Suppressor macrophage treated with lipopolysaccharide for 4 hours (primary cell): ENCODE results near the gene RPS2.

Experiments
- DNase-seq: peaks from one replicate; pipeline ENCODE4 v3.0.0-alpha.2; 2020

The RPS2 gene

DNA sequence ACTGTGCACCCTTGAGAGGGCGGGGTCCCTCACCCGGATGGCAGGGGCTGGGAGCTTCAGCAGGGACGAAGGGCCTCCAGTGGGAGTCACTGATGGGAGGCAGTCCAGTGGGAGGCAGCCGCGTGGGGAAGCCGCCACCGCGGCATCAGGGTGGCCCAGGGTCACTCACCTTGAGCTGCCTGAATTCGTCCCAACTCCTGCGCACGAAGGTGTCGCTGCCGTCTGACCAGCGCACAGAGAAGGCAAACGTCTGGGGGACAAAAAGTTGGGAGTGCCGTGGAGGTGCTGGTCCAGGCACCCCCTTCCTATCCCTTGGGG is 16.1 kb upstream of the RPS2 start:
- no peak for DNase-seq

GRCh38 chr16:1980030-1980769 is 15.6 kb upstream of the RPS2 start:
- no peak for DNase-seq

- DNase-seq, result no peak
These were observed 14.8 kb upstream of the RPS2 start for GRCh38 chr16:1979271-1980029.

- no peak for DNase-seq
These were observed 14.0 kb upstream of the RPS2 start for GRCh38 chr16:1978476-1979120.

DNA sequence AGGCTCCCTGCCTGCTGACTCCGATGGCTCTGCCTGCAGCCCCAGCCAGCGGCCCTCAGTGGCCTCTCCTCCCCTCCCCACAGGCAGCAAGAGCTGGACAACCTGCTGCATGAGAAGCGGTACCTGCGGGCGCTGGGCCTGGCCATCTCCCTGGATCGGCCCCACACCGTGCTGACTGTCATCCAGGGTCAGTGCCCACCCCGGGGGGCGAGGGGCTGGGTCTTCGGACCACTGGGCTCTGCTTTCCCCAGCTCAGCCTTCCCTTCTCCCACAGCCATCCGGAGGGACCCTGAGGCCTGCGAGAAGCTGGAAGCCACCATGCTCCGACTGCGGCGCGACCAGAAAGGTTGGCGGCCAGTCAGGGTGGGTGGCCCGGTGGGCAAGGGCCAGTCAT is 13.2 kb upstream of the RPS2 start:
- no peak for DNase-seq

DNA sequence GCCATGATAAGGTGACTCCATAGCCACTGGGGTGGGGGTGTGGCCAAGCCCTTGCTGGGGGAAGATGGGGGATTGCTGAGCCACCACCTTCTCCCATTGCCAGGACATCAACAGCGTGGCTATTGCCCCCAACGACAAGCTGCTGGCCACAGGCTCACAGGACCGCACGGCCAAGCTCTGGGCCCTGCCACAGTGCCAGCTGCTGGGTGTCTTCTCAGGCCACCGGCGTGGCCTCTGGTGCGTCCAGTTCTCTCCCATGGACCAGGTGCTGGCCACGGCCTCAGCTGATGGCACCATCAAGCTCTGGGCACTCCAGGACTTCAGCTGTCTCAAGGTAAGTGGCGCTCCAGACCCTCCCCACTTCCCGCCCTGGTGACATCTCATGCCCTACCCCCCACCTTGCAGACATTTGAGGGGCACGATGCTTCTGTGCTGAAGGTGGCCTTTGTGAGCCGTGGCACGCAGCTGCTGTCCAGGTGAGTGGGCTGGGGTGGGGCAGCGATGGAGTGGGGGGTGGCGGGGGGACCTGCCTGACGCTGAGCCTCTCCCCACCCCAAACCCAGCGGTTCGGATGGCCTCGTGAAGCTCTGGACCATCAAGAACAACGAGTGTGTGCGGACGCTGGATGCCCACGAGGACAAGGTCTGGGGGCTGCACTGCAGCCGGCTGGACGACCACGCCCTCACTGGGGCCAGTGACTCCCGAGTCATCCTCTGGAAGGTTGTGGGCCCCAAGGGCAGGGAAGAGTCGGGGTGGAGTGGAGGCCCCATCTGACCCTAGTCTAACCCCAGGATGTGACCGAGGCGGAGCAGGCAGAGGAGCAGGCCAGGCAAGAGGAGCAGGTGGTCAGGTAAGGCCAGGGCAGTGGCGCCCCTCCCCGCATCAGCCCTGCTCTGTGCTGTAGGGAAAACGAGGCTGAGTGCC is 12.6 kb upstream of the RPS2 start:
- DNase-seq, result no peak

DNA sequence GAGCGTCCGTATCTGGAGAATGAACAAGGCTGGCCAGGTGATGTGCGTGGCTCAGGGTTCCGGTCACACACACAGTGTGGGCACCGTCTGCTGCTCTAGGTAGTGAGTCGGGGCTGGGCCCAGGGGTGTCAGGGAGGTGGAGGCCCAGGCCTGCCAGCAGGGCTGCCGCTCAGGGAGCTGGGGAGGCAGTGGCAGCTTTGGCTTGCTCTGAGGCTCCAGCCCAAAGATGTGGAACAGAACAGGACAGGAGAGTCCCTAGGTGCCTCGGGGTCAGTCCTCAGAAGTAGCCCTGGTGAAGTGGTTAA is 11.5 kb upstream of the RPS2 start:
- no peak for DNase-seq

- no peak for DNase-seq
These were observed 11.0 kb upstream of the RPS2 start for GRCh38 chr16:1975432-1976215.

DNA sequence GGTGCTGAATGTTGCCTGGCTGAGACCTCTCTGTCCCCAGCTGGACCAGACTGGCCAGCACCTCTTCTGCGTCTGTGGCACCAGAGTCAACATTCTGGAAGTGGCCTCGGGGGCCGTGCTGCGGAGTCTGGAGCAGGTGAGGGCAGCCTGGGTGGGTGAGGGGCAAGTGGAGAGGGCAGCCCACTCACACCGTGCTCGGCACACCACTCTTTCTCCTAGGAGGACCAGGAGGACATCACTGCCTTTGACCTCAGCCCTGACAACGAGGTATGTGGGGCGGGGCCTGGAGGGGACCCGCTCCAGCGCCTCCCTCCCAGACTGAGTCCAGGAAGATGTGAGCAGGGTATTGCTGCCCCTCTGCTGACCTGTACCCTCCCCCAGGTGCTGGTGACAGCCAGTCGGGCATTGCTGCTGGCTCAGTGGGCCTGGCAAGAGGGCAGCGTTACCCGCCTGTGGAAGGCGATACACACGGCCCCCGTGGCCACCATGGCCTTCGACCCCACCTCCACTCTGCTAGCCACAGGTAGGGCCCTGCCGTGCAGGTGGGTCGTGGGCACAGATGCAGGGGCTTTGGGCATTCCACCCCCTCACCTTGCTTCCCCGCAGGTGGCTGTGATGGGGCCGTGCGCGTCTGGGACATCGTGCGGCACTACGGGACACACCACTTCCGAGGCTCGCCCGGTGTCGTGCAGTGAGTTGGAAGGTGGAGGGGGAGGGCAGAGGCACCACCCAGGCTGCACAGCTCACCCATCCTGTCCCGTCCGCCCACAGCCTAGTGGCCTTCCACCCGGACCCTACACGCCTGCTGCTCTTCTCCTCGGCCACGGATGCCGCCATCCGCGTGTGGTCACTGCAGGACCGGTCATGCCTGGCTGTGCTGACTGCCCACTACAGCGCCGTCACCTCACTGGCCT is 9.8 kb upstream of the RPS2 start:
- DNase-seq, result no peak

GRCh38 chr16:1973461-1974156 is 9.0 kb upstream of the RPS2 start:
- DNase-seq, result no peak

GRCh38 chr16:1972490-1972877 is 7.9 kb upstream of the RPS2 start:
- peak; percentile 27 for DNase-seq

DNA sequence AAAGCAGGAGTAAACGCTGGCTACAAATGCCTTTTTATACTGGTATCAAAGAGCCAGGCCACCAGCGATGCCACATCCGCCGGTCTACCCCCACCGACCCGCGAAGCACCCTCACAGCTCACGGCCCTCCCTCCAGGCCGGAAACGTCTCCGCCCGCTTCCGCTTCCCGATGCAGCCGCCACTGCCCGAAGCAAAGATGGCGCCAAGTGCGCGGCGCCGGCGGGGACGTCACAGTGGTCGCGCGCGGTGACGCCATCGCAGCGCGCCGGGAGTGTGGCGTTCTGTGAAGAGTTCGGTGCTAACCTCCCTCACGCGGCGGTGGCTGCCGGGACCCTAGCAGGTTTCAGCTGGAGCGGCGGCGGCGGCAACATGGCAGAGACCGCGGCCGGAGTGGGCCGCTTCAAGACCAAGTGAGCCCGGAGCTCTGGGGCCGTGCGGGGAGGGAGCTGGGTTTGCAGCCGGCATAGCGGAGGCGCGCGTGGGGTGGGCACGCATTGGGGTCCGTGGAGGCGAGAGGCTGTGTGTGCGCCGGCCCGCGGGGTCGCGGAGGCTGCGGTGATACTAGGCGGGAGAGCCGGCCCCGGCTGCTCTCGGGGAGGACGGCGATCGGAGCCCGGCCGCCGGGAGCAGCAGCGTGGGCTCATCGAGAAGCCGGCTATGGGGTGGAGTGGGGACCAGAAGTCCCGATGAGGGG is 7.3 kb upstream of the RPS2 start, which contains the start of gene TBL3:
Gene TBL3 (plus strand): TSS at position 258 of the 694 bp plus-strand sequence. CDS start 112 bp downstream, at position 370.
- peak; percentile 97 for DNase-seq

DNA sequence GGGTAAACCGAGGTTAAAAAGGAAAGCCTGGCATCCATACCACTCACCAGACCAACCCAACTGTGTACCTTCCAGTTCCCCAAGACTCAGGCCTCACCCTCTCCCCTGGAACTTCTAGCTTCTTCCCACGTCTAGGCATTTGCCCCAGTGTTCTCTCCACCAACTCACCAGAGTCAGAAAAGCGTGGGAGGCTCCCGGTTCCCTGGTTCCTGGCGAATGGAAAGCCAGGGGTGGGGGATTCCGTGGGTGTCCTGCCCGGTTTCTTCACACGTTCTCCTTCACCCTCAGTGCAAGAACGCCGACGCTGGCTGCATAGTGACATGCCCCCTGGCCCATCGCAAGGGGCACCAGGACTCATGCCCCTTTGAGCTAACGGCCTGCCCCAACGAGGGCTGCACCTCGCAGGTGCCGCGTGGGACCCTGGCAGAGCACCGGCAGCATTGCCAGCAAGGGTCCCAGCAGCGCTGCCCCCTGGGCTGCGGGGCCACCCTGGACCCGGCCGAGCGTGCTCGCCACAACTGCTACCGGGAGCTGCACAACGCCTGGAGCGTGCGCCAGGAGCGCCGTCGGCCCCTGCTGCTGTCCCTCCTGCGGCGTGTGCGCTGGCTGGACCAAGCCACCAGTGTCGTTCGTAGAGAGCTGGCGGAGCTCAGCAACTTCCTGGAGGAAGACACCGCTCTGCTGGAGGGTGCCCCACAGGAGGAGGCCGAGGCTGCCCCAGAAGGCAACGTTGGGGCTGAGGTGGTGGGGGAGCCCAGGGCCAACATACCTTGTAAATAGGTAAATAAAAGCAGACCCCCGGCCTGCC is 3.7 kb upstream of the RPS2 start:
- no peak for DNase-seq

- no peak for DNase-seq
These were observed 1.8 kb upstream of the RPS2 start, which contains the start of gene RNF151 for GRCh38 chr16:1966460-1966859. Gene RNF151 (plus strand): TSS chr16:1966856. CDS start chr16:1966882, 26 bp downstream.

- no peak for DNase-seq
These were observed 873 bp upstream of the RPS2 start for GRCh38 chr16:1965396-1966001.

GRCh38 chr16:1963806-1964505 is 670 bp downstream of the RPS2 start:
- peak; percentile 55 for DNase-seq
